LHCN-M2 (cell line): ENCODE results near the gene SEC61B. TPM values are rescaled to one million over a fixed set of nuclear protein-coding genes. Genes with fewer than 3 reads are reported as not detected.
A peak's percentile ranks its signal among the peaks of the same experiment; 100 is the strongest.

Experiments
- DNase-seq: peaks from one replicate; pipeline ENCODE4 v3.0.0-alpha.2; 2012; ENCODE audit warnings: low read depth
- polyA plus RNA-seq: library from polyadenylated mRNA; unstranded; fragments of >200 nt; gene quantifications from one replicate; pipeline ENCODE4 v1.2.1, GENCODE V29; 2012; ENCODE audit warnings: missing spikeins
- total RNA-seq: library from RNA; depleted of rRNA; stranded (reverse); fragments of >200 nt; gene quantifications from 2 replicates; pipeline ENCODE4 v1.2.3, GENCODE V29; 2014; rRNA removed

The SEC61B gene
- total RNA-seq: 98.8 and 109 TPM in 2 replicates
- 401 TPM for polyA plus RNA-seq

DNA sequence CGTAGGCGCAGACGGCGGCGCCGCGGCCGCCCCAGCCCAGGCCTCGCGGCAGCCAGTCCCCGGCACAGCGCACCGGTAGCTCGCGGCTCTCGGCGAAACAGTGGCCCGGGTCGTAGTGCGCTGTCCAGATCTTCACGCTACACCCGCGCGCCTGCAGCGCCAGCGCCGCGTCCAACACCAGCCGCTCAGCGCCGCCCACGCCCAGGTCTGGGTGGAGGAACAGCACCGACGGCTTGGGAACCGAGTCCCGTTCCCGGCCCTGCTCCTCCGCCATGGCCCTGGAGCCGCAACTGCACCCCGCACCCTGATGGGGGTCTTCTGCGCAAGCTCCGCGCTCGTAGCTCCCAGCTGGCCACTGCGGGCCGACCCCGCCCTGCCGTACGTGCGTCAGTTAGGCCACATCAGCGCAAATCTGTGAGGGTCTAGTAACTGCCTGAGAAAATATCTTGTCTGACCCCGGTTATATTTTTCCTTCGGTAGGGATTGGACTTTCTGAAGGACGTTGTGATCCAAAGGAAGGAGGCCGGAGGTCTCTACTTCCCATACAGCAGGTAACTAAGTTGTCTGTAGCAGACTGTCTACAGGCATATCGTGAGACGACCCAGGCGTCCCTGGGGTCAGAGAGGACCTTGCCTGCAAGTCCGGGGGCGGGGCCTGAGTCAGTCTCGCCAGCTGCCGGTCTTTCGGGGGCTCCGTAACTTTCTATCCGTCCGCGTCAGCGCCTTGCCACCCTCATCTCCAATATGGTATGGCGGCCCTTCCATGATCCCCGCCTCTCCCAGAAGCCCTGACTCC lies at the start of gene SEC61B, which contains the start of gene ALG2:
SEC61B (plus strand) TSS at position 662 of the 795 bp plus-strand sequence; CDS start at position 744, 82 bp downstream.
ALG2 (minus strand) TSS at position 322 of the 795 bp plus-strand sequence; CDS start at position 274, 48 bp downstream.
- peak; percentile 92 for DNase-seq

DNA sequence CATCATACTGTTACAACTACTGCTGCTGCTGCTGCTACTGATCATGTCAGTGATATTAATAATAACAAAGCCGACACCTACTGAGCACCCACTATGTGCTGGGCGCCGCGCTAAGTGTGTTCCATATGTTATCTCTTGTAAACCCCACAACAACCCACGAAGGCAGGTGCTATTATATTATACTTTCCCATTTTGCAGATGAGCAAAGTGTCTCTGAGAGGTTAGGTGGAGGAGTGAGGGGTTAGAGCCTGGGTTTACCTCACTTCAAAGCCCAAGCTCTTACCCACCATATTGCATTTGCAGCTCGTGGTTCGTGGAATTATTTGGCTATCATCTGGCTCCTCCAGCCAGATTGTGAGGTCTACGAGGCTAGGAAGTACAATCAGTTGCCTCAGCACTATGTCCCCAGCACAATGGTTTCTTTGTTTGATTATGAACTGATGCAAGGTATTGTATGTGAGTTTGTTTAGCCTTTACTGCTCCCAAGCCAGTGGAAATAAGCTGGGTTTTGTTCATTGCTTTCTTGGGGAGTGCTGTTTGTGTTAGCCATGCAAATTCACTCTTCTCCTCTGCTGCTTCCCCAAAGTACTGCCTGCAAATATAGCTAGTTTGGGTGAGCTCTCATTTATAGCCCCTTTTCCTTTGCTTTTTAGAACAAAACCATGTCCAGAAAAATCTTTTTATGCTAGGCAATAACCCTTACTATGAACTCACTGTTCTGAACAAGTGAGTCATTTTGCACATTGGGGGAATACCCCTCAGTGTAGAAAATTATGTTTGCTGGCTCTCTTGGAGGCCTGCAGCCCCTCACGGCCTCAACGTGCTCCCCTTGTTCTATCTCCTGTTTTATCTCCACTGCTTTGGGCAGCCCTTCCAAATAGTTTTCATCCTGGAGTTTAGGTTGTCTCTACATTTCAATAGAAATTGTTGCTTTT lies 48.2 kb upstream of the SEC61B start:
- DNase-seq: no peak

DNA sequence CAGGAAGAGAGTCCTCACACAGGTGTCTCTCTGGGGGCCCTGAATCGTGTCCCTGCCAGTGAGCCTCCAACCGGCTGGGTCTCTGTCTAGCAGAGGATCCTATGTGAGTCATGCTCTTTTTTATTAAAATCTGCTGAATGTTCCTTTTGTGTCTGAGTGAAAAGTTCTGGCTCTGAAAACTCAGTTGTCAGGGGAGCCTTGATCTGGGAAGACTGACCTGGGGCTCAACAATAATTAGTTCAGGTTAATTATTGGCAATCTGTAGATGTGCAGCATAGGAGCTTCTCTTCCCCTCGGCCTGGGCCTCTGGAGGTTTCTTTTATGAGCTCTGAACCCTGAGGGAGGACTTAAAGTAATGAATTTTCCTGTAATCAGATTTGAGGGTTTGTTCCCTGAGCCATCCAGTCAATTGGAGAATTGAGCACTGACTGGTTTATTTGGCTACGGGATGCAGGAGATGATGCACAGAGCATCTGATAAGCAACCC lies 45.5 kb upstream of the SEC61B start:
- no peak for DNase-seq

DNA sequence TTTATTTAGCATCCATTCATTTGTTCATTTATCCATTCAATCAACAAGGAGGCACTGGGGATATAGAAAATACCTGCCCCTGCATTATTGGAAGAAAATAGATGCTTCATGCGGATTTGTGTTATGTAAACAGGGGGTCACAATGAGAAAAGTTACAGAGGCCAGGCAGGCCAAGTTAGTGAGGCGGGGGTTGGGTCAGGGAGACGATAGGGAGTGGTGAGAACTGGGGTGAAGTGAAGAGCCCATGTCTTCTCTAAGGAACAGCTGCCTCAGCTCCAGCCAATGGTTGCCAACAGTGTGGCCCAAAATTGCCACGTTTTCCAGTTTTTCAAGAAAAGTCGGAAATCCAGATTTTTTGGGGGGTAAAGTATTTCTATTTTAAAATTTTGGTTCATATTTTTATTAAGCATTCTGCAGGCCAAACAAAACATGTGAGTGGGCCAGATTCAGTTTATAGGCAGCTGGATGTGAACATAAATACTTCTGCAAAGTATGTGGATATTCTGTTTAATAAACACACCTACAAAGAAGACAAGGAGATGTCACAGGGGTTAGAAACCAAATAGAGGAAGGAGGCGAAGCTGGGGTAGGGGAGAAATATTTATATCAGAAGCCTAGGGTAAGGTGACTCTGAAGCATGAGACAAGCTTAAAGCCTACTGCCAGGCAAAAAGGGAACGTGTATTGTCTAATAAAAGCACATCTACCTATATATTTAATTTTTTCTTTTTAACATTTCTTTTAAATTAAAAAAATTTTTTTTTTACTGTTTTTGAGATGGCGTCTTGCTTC lies 44.3 kb upstream of the SEC61B start:
- DNase-seq: no peak

DNA sequence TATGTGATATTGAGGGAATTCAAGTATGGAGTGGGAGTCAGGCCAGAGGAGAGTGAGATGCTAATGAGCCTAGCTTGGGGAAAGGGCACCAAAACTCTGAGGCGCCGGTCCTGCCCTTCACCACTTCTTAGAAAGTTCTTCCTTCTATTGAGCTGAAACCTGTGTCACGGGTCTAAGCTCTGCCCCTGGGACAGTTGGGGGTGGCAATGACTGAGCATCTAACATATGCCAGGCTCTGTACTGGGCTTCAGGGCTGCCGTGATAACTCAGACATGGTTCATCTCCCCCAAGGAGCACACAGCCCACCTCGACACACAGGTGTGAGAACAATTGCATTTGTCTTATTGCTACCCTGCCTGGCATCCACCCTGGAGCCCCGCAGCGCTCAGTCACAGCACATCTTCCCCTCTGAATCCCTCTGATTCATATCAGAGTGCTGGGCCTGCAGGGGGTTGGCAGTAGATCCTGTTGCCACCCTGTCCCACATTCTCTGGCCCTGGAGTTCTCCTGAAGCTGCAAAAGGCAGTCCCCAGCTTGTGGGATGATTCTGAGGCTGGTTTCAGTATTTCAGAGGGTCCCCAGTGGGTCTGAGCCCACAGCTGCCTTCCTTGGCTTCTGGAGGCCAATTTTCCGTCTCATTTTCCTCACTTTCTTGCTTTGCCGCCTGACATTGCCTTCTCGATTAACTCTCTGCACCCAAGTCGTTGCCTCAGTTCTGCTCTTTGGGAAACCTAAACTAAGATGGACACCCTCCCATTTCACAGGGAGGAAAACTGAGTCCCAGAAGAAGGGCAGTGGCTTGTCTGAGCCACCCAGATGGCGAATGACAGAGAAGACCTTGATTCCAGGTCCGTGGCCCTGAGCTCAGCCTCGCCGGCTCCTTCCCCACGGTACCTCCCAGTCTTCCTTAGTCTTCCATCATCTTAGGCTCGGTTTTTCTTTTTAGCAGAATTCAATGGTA lies 42.9 kb upstream of the SEC61B start:
- DNase-seq: no peak

DNA sequence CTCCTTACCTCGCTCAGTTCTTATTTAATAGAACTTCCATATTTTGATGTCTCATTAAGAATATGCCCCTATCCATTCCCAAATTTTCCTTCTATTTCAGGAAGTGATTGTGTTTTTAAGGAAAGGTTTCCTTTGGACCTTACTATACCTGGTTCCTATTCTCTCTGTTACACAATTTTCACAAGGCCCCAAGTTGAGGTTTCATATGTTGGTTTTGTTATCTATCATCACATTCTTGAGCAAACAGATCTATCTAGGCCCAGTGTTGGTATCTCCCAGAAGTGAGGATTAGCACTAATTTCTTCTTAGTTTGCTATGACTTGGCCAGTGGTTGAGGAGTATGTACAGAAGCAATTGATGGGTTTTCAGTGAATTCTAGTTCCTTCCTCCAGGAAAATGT lies 41.9 kb upstream of the SEC61B start:
- DNase-seq: no peak

DNA sequence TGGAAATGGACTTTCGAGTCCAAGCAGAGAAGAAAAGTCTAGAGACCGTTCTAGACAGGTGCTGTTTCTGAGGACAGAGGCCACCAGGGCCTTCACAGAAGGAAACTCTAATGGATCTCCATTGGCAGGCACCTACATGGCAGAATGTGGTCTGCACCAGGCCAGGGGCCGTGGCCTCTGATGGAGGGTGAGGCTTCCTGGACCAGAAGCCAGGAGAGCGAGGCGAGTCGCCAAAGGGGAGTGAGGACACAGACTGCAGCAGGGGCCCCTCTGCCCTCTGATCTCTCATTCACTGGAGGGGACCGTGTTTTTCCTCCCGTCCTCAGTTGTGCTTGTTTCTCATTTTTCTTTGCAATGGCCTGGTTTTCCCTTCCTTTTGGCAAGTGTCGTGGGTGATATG lies 41.4 kb upstream of the SEC61B start:
- no peak for DNase-seq

DNA sequence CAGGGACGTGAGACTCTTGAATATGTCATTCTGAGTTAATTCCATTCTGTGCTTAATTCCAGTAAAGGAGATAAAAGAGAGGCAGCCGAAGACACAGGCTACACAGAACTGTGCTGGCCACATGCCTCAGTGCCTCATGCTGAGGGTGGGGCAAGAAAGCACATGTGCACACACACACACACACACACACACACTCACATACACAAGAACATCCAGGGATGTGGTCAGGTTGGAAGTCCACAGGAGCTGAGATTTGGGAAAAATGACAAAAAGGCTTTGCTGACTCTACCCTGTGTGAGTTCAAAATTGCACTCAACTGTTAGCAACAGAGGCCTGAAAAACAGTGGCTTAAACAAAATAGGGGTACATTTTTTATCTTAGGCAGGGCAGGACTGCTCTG lies 40.9 kb upstream of the SEC61B start:
- no peak for DNase-seq

DNA sequence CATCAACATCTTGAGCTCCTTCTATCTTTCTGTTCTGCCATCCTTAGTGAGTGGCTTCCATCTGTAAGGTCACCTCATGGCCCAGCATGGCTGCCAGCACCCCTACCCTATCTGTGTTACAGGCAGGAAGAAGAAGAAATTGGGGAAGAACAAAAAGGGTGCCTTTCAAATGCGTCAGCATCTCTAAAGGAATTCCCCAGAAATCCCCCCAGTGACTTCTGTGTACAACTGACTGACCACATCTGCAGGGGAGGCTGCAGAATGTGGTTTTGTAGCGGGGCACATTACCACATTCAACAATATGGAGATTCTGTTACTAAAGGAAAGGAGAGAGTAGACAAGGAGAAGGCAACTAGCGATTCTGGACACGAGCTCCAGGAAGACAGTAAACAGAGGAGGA lies 40.5 kb upstream of the SEC61B start:
- DNase-seq: peak; percentile 63

DNA sequence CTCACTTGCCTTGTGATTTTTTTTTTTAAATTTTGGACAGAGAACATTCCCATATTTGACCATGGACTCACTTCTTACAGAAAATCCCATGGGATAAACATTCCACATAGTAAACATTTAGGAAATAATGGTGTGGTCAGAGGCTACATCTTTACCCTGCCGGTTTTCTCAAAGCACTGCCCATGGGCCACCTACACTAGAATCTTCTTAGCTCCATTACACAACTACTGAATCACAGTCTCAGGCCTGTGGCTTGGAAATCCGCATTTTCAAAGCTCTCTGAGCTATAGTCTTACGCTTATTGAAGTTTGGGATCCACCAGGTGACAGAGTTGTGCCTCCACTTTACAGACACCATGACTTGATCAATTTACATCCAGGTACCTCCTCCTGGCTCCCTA lies 39.7 kb upstream of the SEC61B start:
- DNase-seq: peak; percentile 18

DNA sequence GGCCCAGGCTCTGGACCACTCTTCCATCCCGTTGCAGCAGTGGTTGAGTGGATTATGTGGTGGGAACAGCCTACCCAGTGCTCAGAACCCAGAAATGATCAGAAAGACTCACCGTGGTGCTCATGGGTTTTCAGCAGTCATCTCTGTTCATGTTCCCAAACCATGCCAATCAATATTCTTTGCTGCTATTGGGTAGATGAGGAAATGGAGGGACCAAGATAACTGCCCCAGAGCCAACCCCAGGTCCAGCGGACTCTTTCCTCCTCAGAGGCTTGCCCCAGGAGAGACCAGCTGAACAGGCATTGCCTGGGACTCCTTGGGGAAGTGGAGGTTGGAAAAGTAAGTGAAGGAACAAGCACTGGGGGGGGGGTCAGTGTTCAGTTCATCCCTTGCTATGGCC lies 38.5 kb upstream of the SEC61B start:
- no peak for DNase-seq

DNA sequence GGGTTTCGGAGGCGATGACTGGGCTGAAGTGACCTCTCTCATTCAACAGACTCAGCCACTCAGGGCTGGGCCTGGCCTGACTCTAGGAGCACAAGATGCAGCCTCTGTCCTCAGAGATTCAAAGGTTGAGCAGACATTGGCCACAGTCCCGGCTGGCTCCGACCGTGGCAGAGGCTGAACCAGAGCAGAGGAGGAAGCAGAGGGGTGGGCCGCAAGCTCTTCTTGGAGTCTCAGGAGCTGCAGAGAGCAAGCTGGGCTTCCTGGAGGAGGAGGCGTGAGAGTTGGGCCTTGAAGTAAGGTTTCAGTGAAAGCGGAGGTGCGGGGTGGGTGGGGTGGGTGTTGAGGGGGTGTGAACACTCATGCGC lies 38.0 kb upstream of the SEC61B start:
- DNase-seq: no peak

DNA sequence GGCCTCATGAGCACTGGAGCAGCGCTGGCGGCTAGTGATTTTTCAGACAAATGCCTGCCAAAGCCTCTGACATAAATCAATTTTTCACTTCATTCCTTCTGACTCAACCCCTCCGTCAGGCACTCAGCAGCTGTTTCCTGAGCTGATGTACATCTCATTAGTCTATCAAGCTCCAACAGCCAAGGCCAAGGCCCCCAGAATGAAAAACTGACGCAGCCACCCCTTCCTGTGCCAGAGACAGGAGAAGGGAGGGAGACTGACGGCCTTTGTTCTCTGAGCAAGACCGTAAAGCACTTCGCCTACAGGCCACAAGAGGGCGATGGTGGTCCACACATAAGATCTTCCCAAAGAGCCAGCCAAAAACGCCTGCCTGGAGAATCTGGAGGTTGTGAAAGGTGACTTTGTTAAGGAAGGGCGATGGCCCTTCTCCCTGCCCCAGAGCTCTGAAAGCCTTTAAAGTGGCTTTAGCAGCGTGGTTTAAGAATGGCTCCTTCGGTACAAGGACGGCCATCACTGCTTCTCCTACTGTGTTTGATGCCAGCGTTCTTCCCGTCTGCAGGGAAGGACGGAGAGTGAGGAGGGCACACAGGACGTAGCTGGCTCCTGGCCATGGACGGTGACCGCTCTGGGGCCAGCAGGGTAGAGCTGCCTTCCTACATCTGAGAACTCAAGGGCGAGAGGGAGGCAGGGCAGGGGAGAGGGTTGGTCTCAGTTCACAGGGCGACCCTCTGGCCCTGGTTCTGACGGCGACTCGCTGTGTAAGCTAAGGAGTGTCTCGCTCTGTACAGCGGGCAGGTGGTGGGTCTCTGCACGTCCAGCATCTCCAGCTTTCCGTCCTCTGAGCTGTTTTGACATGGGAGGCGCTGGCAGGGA lies 37.4 kb upstream of the SEC61B start:
- peak; percentile 99 for DNase-seq

DNA sequence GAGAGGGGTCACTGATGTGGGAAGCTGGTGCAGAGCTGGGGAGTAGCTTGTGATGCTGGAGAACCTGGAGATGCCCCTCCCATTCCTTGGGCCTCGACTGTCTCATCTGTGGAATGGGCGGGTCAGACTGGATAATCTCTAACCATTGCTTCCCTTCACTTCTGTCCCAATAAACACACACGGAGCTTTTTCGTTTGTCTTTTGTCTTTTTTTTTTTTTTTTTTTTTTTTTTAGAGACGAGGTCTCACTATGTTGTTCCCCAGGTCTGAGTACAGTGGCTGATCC lies 36.8 kb upstream of the SEC61B start:
- DNase-seq: no peak

DNA sequence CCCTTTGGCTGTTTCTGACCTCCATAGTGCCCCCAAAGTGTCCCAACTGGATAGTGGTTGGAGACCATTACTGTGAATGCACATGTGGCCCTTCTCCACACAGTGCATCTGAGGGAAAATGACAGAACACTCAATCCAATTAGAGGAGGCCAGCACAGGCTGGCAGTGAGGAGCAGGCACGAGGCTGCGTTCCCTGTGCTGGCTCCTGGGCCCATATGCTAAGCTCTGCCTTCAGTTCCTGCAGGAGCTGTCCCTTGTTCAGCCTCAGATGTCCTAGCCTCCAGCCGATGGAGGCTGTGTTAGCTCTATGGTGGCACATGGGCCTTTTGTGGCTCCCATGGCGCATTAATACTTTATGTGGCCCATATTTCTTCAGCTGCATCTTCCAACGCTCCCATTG lies 36.1 kb upstream of the SEC61B start:
- no peak for DNase-seq

DNA sequence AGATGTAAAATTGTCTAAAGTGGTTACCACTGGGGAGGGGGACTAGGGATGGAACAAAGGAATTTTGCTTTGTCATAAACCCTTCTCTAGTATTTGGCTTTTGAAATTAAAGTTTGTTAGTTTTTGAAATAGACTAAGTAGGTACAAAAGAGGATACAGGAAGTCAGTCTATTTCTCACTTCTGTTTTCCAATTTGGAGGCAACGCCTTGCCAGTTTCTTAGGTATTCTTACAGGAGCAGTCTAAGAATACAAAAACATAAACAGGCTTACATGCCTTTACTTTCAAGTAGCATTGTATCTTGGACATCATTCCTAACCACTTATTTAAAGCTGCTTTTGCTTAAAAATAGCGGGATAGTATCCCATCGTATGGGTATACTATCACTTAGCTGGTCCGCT lies 34.8 kb upstream of the SEC61B start:
- DNase-seq: no peak

DNA sequence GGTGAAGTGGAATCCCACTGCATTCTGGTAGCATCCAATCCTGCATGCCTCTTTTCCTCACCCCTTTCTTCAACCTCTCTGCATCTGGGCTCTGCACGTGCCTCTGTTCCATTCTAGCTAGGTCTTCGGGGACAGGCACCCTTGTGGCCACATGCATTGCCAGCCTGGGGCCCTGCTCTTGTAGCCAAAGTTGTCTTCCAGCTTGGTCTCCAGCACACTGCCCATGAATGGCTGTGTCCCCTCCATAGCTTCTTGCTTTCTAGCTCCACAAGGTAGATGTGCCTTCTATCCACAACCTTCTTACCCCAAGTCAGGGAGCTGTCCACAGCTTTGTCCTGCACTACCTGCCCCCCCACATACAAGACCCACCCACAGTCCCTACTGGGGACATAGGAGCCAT lies 32.9 kb upstream of the SEC61B start:
- DNase-seq: no peak

DNA sequence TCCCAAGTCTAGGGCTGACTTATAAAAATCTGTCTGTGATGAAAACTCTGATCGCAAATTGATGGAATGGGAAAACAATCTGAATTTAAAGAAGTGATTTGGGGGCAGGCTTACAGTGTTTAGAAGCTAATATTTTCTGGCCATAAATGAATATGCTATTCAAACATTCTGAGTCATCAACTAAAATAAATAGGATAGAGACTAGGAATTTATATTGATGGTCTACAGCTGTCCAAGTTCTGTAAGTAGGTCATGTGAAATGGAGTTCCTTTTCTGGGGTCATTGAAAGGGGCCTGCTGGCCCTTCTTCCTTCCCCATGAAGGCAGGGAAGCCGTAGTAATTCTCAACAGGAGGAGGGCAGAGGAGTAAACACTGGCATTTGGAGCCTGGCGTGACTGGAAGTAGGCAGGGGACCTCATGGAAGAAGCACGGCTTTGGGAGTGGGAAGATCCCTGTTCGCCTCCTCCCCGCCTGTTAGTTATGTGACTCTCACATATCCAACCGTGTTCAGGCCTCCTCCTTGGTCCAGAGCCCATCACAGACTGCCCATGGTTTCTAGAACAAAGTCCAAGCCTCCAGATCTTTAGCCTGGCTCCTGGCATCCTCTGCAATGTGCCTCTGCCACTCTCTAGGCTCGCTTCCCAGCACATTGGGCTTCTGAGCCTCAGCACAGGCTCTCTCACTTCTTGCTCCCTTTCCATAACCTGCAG lies 32.0 kb upstream of the SEC61B start:
- DNase-seq: peak; percentile 38
